Thyroid gland (tissue), 4 donors: Measurements from ENCODE around the gene ILRUN. TPM values are rescaled to one million over a fixed set of nuclear protein-coding genes. Genes with fewer than 3 reads are reported as not detected.

ENCODE experiments used
- DNase-seq, 2 donors: peaks; one replicate each; pipeline ENCODE4 v3.0.0-alpha.2; 2019
- H3K27ac ChIP-seq, 3 donors: fragments of 200-600 bp; sonication (generic); 1 replicate in 2 of 3; 2 replicates in 1 of 3; pipeline ENCODE4 v1.5.1; 2016 to 2019; ENCODE audit warnings: mild to moderate bottlenecking in 1 of 3, moderate library complexity in 1 of 3
- H3K27me3 ChIP-seq: fragments of 200-600 bp; sonication (generic); one replicate; pipeline ENCODE4 v1.5.1; 2019
- H3K36me3 ChIP-seq, 2 donors: fragments of 200-600 bp; sonication (generic); one replicate each; pipeline ENCODE4 v1.5.1; 2016 to 2019
- H3K4me1 ChIP-seq, 2 donors: fragments of 200-600 bp; sonication (generic); one replicate each; pipeline ENCODE4 v1.5.1; 2017 to 2019
- H3K4me3 ChIP-seq, 3 donors: fragments of 200-600 bp; sonication (generic); replicated peaks in 1 of 3; 1 replicate in 2 of 3; 2 replicates in 1 of 3; pipeline ENCODE4 v1.5.1; 2016; ENCODE audit warnings: mild to moderate bottlenecking in 1 of 3
- H3K9me3 ChIP-seq: fragments of 200-600 bp; sonication (generic); one replicate; pipeline ENCODE4 v1.5.1; 2017
- CTCF ChIP-seq, 6 experiments: fragments of 200-600 bp in 3 of 6; fragments of 450-650 bp in 3 of 6; sonication (generic) in 3 of 6; IDR thresholded peaks; one replicate each; pipeline ENCODE4 v1.5.1; 2016 to 2019; ENCODE audit warnings: antibody characterized with exemption in 6 of 6, mild to moderate bottlenecking in 2 of 6, inconsistent platforms in 1 of 6, moderate library complexity in 1 of 6
- POLR2A ChIP-seq, 2 donors: fragments of 450-650 bp; IDR thresholded peaks; one replicate each; pipeline ENCODE4 v1.6.1; 2017; ENCODE audit warnings: antibody characterized with exemption in 2 of 2, mild to moderate bottlenecking in 2 of 2, moderate library complexity in 1 of 2
- WGBS, 2 donors: methylation state at CpG; one replicate each; pipeline ENCODE4 v1.1.5; 2017; 5-methylcytosine and 5-hydroxymethylcytosine counted together
- intact Hi-C: fragments of 100-400 bp; cut with DNase I; formaldehyde crosslinking; loops from one replicate; pipeline ENCODE4 v1.15.1; 2023
- total RNA-seq, 4 donors: library from RNA; depleted of rRNA; stranded (reverse); fragments of >200 nt; gene quantifications; one replicate each; pipeline ENCODE4 v1.2.3, GENCODE V29; 2016

Gene ILRUN
- total RNA-seq, 4 donors from 2014 or later = 76.5 to 107 (median 89.0) TPM

GRCh38 chr6:34697904-34698559 lies 1.5 kb upstream of the ILRUN start:
- no peak overlapping the region for H3K27ac ChIP-seq
- H3K4me1 ChIP-seq = peaks cover 25 to 26% of the 10 kb centered on the region in 2 donors
- TF ChIP-seq POLR2A (IDR thresholded peaks at IDR 0.05) = no peak
- TF ChIP-seq CTCF (IDR thresholded peaks at IDR 0.05) = no peak
- H3K4me3 ChIP-seq = no peak overlapping the region
- H3K27me3 ChIP-seq = no peaks in the 10 kb centered on the region
- 91 to 95% methylated on average over 5 of the region's 5 CpGs for WGBS, 2 donors
- H3K9me3 ChIP-seq = no peaks in the 10 kb centered on the region
- intact Hi-C loops = loop anchor here (5.0 kb wide), 1 partner anchor 41 kb away; no protein-coding TSS in a partner anchor
- no peaks in the 10 kb centered on the region for H3K36me3 ChIP-seq
- no peak for DNase-seq

GRCh38 chr6:34697544-34697836 lies 923 bp upstream of the ILRUN start:
- WGBS, 2 donors = 56 to 72% methylated on average over 5 of the region's 5 CpGs
- intact Hi-C loops = loop anchor here (5.0 kb wide), 1 partner anchor 40 kb away; no protein-coding TSS in a partner anchor
- peak overlapping the region in 1 of 3 donors; percentile 89 for H3K27ac ChIP-seq
- no peaks in the 10 kb centered on the region for H3K9me3 ChIP-seq
- peaks cover 28 to 31% of the 10 kb centered on the region in 2 donors for H3K4me1 ChIP-seq
- TF ChIP-seq POLR2A (IDR thresholded peaks at IDR 0.05) (no peak), CTCF (IDR thresholded peaks at IDR 0.05) (no peak)
- no peak overlapping the region for H3K4me3 ChIP-seq
- no peak for DNase-seq
- H3K36me3 ChIP-seq = no peaks in the 10 kb centered on the region
- H3K27me3 ChIP-seq = no peaks in the 10 kb centered on the region

GRCh38 chr6:34696189-34696738 lies 303 bp downstream of the ILRUN start:
- Histone ChIP-seq H3K9me3 (no peaks in the 10 kb centered on the region), H3K36me3 (no peaks in the 10 kb centered on the region), H3K27me3 (no peaks in the 10 kb centered on the region), H3K4me1 (peaks cover 39% of the 10 kb centered on the region in 2 donors), H3K4me3 (peak overlapping the region; percentile 18 to 90 (median 76)), H3K27ac (peak overlapping the region; percentile 62 to 96 (median 89))
- intact Hi-C loops = loop anchor here (5.0 kb wide), 1 partner anchor 39 kb away; no protein-coding TSS in a partner anchor
- 3% methylated on average over 9 to 15 of the region's 41 CpGs for WGBS, 2 donors
- peak in 1 of 2 donors; percentile 60 for DNase-seq
- TF ChIP-seq CTCF (IDR thresholded peaks at IDR 0.05) (no peak), POLR2A (IDR thresholded peaks at IDR 0.05) (no peak)

GRCh38 chr6:34695729-34696188 lies 808 bp downstream of the ILRUN start:
- DNase-seq = no peak
- Histone ChIP-seq H3K4me3 (peak overlapping the region; percentile 18 to 90 (median 76)), H3K36me3 (no peaks in the 10 kb centered on the region), H3K27me3 (no peaks in the 10 kb centered on the region), H3K9me3 (no peaks in the 10 kb centered on the region), H3K27ac (peak overlapping the region; percentile 62 to 96 (median 89)), H3K4me1 (peaks cover 39 to 43% of the 10 kb centered on the region in 2 donors)
- WGBS, 2 donors = 10 to 12% methylated on average over 5 of the region's 5 CpGs
- intact Hi-C loops = loop anchor here (5.0 kb wide), 1 partner anchor 38 kb away; no protein-coding TSS in a partner anchor
- TF ChIP-seq POLR2A (IDR thresholded peaks at IDR 0.05) (no peak), CTCF (IDR thresholded peaks at IDR 0.05) (no peak)

- H3K4me3 ChIP-seq = no peak overlapping the region
- TF ChIP-seq POLR2A (IDR thresholded peaks at IDR 0.05) = no peak
- TF ChIP-seq CTCF (IDR thresholded peaks at IDR 0.05) = no peak
- H3K4me1 ChIP-seq = peaks cover 37 to 43% of the 10 kb centered on the region in 2 donors
- 76 to 81% methylated on average over 4 of the region's 4 CpGs for WGBS, 2 donors
- intact Hi-C loops = no loop called here
- no peak overlapping the region for H3K27ac ChIP-seq
- H3K9me3 ChIP-seq = no peaks in the 10 kb centered on the region
- H3K27me3 ChIP-seq = no peaks in the 10 kb centered on the region
- H3K36me3 ChIP-seq = no peaks in the 10 kb centered on the region
- no peak for DNase-seq
These were observed 4.3 kb downstream of the ILRUN start for GRCh38 chr6:34692280-34692679.
